ENCODE data around the gene LIN37.

Gene LIN37

DNA sequence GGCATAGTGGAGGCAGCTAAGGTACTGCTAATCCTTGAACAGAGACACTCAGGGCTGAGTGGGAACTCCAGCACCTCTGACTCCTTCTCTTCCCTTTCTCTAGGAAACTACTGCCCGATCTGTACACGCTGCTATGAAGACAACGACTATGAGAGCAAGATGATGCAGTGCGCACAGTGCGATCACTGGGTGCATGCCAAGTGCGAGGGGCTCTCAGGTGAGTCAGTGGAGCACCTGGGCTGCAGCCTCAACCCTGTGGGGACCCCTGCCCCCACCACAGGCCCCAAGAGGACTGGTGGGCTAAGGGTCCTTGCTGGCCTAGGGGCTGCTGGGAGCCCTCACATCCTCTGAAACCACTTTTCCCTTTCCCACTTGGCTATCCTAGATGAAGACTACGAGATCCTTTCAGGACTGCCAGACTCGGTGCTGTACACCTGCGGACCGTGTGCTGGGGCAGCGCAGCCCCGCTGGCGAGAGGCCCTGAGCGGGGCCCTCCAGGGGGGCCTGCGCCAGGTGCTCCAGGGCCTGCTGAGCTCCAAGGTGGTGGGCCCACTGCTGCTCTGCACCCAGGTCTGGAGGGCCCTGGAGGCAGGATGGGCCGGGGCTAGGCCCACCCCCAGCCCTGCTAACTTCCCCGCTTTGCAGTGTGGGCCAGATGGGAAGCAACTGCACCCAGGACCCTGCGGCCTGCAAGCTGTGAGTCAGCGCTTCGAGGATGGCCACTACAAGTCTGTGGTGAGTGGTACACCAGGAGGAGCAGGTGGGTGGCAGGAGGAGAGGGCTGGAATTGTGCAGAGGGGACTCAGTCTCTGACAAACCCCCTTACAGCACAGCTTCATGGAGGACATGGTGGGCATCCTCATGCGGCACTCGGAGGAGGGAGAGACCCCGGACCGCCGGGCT, 21.1 kb upstream of the LIN37 start:
- H3K27me3 Mint-ChIP-seq = no peaks in the 10 kb centered on the region

DNA sequence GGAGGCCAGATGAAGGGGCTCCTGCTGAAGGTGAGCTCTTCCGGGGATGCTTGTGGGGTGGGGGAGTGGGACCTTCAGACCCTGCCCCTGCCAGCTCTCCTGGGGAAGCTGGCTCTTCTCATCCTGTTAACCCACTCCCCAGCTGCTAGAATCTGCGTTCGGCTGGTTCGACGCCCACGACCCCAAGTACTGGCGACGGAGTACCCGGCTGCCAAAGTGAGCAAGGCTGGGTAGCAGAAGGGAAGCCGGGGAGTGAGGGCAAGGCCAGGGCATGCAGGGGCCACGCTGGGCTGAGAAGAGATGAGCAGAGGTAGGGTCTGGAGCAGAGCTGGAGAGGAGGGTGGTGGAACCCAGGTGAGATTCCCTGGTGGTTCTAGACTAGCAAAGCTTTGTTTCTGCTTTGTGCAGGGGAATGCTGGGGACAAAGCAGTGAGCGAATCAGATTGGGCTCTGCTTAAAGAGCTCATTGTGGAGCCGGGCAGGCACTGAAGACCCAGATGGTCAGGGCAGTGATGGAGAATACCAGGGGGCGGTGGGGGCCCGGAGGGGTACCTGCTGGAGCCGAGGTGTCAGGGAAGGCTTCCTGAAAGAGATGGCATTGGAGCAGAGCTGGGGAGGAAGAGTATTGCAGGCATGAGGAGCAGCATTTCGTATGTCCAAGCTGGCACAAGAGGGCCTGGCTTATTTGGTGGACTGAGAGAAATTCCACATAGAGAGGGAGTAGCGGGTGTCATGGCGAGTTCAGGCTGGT, 20.2 kb upstream of the LIN37 start:
- Mint-ChIP-seq H3K27me3 (no peaks in the 10 kb centered on the region), H3K27ac (no peak overlapping the region)

More for the DNA sequence above, 21.1 kb upstream of the LIN37 start:
- H3K9me3 Mint-ChIP-seq = no peaks in the 10 kb centered on the region
- peaks cover 85% of the 10 kb centered on the region for H3K36me3 Mint-ChIP-seq (ENCODE audit: low read depth)
- H3K4me3 Mint-ChIP-seq = no peak overlapping the region
- H3K4me1 Mint-ChIP-seq (ENCODE audit: low read depth) = peaks cover 5% of the 10 kb centered on the region
- no peak overlapping the region for H3K27ac Mint-ChIP-seq

DNA sequence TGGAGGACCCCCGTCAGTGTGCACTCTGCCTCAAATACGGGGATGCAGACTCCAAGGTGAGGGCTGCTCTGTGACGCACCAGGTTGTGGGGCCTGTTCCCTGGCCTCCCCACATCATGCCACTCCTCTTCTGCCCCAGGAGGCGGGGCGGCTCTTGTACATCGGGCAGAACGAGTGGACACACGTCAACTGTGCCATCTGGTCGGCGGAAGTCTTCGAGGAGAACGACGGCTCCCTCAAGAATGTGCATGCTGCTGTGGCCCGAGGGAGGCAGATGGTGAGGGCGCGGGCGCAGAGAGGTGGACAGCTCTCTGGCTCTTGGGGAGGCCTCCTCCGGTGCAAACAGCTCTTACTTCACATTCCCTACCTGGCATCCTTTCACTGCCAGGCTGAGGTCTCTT, 19.4 kb upstream of the LIN37 start:
- no peak overlapping the region for H3K4me3 Mint-ChIP-seq
- no peak overlapping the region for H3K27ac Mint-ChIP-seq
- no peaks in the 10 kb centered on the region for H3K9me3 Mint-ChIP-seq
- no peaks in the 10 kb centered on the region for H3K4me1 Mint-ChIP-seq (ENCODE audit: low read depth)
- peaks cover 72% of the 10 kb centered on the region for H3K36me3 Mint-ChIP-seq (ENCODE audit: low read depth)
- no peaks in the 10 kb centered on the region for H3K27me3 Mint-ChIP-seq

More for the DNA sequence above, 20.2 kb upstream of the LIN37 start:
- Mint-ChIP-seq H3K4me1 (ENCODE audit: low read depth) (peaks cover 4% of the 10 kb centered on the region), H3K4me3 (no peak overlapping the region), H3K36me3 (ENCODE audit: low read depth) (peaks cover 77% of the 10 kb centered on the region), H3K9me3 (no peaks in the 10 kb centered on the region)

DNA sequence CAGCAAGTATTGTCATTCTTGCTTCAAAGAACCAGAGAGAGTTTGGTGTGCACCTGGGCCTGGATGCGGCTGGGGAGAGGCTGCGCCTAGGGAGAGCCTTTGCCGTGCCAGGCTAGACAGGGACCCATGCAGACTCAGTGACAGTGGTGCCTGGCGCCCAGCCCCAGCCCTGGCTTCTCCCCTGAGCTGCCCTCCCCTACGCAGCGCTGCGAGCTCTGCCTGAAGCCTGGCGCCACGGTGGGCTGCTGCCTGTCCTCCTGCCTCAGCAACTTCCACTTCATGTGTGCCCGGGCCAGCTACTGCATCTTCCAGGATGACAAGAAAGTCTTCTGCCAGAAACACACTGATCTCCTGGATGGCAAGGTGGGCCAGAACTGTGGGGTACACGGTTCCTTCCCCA, 18.6 kb upstream of the LIN37 start:
- Mint-ChIP-seq H3K9me3 (no peaks in the 10 kb centered on the region), H3K27me3 (no peaks in the 10 kb centered on the region), H3K36me3 (ENCODE audit: low read depth) (peaks cover 72% of the 10 kb centered on the region), H3K4me1 (ENCODE audit: low read depth) (no peaks in the 10 kb centered on the region), H3K4me3 (no peak overlapping the region), H3K27ac (peak overlapping the region; percentile 70)

DNA sequence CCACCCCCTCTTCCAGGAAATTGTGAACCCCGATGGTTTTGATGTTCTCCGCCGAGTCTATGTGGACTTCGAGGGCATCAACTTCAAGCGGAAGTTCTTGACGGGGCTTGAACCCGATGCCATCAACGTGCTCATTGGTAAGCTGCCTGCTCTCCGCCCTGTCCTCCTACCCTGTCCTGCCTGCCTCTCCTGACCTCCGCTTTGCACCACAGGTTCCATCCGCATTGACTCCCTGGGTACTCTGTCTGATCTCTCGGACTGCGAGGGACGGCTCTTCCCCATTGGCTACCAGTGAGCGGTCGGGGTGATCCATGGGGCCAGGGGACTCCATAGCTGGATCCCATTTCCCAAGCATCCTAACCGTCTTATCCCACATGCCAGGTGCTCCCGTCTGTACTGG, 18.1 kb upstream of the LIN37 start:
- H3K4me3 Mint-ChIP-seq = no peak overlapping the region
- H3K27ac Mint-ChIP-seq = no peak overlapping the region
- no peaks in the 10 kb centered on the region for H3K4me1 Mint-ChIP-seq (ENCODE audit: low read depth)
- H3K9me3 Mint-ChIP-seq = no peaks in the 10 kb centered on the region
- peaks cover 71% of the 10 kb centered on the region for H3K36me3 Mint-ChIP-seq (ENCODE audit: low read depth)
- no peaks in the 10 kb centered on the region for H3K27me3 Mint-ChIP-seq

DNA sequence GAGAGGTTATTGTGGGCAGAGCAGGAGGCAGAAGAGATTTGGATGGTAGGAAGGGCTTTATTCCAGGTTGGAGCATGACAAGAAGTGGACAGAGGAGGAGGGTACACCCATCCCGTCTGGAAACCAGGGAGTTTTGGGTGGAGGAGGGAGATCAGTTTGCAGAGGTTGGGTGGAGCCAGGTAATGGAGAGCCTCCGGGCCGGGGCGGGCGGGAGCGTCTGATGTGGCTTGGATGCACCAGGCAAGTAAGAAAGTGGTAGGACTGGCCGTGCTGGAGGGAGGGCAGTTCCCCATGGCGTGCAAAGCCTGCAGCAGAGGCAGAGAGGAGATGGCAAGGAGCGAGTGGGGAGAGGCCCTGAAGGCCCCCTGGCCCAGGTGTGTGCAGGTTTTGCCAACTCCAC, 17.0 kb upstream of the LIN37 start:
- Mint-ChIP-seq H3K4me3 (no peak overlapping the region), H3K27me3 (no peaks in the 10 kb centered on the region), H3K27ac (no peak overlapping the region), H3K36me3 (ENCODE audit: low read depth) (peaks cover 68% of the 10 kb centered on the region), H3K4me1 (ENCODE audit: low read depth) (peaks cover 5% of the 10 kb centered on the region), H3K9me3 (no peaks in the 10 kb centered on the region)

DNA sequence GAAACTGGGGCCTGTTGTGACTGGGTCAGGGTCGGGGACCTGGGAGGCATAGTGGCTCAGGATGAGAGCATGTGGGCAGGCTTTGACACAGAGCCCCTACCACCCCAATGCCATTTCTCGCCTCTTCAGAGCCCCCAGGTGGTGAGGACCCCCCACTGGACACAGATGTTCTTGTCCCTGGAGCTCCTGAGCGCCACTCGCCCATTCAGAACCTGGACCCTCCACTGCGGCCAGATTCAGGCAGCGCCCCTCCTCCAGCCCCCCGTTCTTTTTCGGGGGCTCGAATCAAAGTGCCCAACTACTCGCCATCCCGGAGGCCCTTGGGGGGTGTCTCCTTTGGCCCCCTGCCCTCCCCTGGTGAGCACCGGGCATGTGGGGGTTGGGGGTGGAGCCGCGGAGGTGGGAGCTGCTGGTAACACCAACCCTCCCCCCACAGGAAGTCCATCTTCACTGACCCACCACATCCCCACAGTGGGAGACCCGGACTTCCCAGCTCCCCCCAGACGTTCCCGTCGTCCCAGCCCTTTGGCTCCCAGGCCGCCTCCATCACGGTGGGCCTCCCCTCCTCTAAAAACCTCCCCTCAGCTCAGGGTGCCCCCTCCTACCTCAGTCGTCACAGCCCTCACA, 16.5 kb upstream of the LIN37 start:
- no peaks in the 10 kb centered on the region for H3K9me3 Mint-ChIP-seq
- H3K36me3 Mint-ChIP-seq (ENCODE audit: low read depth) = peaks cover 69% of the 10 kb centered on the region
- H3K4me3 Mint-ChIP-seq = no peak overlapping the region
- H3K27ac Mint-ChIP-seq = no peak overlapping the region
- peaks cover 8% of the 10 kb centered on the region for H3K4me1 Mint-ChIP-seq (ENCODE audit: low read depth)
- H3K27me3 Mint-ChIP-seq = no peaks in the 10 kb centered on the region

DNA sequence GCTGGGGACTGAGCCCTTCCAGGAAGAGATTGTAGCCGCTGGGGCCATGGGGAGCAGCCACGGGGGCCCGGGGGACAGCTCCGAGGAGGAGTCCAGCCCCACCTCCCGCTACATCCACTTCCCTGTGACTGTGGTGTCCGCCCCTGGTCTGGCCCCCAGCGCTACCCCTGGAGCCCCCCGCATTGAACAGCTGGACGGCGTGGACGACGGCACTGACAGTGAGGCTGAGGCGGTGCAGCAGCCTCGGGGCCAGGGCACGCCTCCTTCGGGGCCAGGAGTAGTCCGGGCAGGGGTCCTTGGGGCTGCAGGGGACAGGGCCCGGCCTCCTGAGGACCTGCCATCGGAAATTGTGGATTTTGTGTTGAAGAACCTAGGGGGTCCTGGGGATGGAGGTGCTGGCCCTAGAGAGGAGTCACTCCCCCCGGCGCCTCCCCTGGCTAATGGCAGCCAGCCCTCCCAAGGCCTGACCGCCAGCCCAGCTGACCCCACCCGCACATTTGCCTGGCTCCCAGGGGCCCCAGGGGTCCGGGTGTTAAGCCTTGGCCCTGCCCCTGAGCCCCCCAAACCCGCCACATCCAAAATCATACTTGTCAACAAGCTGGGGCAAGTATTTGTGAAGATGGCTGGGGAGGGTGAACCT, 15.7 kb upstream of the LIN37 start:
- Mint-ChIP-seq H3K4me3 (no peak overlapping the region), H3K9me3 (no peaks in the 10 kb centered on the region), H3K36me3 (ENCODE audit: low read depth) (peaks cover 70% of the 10 kb centered on the region), H3K27me3 (no peaks in the 10 kb centered on the region), H3K4me1 (ENCODE audit: low read depth) (peaks cover 13% of the 10 kb centered on the region), H3K27ac (no peak overlapping the region)

DNA sequence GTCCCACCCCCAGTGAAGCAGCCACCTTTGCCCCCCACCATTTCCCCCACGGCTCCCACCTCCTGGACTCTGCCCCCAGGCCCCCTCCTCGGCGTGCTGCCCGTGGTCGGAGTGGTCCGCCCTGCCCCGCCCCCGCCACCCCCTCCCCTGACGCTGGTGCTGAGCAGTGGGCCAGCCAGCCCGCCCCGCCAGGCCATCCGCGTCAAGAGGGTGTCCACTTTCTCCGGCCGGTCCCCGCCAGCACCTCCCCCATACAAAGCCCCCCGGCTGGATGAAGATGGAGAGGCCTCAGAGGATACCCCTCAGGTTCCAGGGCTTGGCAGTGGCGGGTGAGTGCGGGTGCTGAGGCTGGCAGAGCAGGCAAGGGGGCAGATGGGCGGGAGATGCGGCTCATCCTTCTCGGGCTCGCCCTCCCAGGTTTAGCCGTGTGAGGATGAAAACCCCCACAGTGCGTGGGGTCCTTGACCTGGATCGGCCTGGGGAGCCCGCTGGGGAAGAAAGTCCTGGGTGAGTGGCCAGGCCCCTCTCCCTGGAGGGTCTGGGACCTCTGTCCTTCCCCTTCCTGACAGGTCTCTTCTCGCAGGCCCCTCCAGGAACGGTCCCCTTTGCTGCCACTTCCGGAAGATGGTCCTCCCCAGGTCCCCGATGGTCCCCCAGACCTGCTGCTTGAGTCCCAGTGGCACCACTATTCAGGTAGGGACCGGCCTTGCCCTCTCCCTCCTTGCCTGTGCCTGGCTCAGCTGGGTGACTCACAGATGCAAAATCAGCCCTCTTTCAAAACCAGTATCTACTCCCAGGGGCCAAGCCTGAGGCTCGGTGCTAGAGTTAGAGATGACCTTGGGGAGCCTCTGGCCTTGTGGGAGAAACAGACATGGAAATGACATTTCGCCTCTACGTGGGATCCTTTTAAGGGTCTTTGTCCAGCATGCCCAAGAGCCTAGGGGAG, 14.9 kb upstream of the LIN37 start:
- no peak overlapping the region for H3K4me3 Mint-ChIP-seq
- peak overlapping the region; percentile 21 for H3K27ac Mint-ChIP-seq
- H3K27me3 Mint-ChIP-seq = no peaks in the 10 kb centered on the region
- H3K9me3 Mint-ChIP-seq = no peaks in the 10 kb centered on the region
- peaks cover 14% of the 10 kb centered on the region for H3K4me1 Mint-ChIP-seq (ENCODE audit: low read depth)
- H3K36me3 Mint-ChIP-seq (ENCODE audit: low read depth) = peaks cover 62% of the 10 kb centered on the region

DNA sequence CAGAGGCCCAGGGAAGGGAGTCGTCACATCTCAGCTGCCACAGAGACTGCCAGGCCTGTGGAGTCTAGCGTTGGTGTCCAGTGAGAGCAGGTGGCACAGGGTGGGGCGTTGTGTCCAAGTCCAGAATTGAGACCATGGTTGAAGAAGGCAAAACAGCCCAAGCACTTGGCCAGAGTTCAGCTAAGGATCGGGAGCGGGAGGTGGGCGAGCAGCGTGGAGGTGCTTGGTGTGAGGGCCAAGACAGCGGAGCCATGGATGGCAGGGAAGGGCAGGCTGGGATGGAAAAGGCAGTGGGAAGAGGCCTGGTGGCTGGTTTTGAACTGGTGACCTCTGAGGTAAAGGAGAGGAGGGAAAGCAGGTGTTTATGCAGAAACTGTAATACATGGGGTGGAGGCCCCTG, 14.1 kb upstream of the LIN37 start:
- Mint-ChIP-seq H3K36me3 (ENCODE audit: low read depth) (peaks cover 60% of the 10 kb centered on the region), H3K4me1 (ENCODE audit: low read depth) (peaks cover 14% of the 10 kb centered on the region), H3K9me3 (no peaks in the 10 kb centered on the region), H3K4me3 (no peak overlapping the region), H3K27me3 (no peaks in the 10 kb centered on the region), H3K27ac (peak overlapping the region; percentile 21)

DNA sequence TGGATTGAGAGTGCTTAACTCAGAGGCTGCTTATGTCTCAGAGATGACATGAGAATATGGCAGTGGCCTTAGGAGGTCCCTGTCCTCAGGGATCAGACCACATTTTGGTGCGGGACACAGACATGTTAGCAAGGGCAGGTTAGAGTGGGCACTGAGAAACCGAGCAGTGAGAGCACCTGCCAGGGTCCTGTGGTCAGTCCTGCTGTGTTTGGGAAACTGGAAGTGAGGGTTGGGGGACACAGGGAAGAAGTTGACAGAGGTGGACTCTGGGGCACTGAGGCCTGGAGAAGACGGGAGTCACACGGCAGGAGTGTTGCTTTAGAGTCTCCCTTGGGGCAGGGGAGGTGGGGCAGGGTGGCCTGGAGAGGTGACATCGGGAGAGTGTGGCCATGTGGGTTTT, 13.5 kb upstream of the LIN37 start:
- Mint-ChIP-seq H3K9me3 (no peaks in the 10 kb centered on the region), H3K27me3 (no peaks in the 10 kb centered on the region), H3K27ac (no peak overlapping the region), H3K4me3 (no peak overlapping the region), H3K36me3 (ENCODE audit: low read depth) (peaks cover 54% of the 10 kb centered on the region), H3K4me1 (ENCODE audit: low read depth) (peaks cover 14% of the 10 kb centered on the region)

DNA sequence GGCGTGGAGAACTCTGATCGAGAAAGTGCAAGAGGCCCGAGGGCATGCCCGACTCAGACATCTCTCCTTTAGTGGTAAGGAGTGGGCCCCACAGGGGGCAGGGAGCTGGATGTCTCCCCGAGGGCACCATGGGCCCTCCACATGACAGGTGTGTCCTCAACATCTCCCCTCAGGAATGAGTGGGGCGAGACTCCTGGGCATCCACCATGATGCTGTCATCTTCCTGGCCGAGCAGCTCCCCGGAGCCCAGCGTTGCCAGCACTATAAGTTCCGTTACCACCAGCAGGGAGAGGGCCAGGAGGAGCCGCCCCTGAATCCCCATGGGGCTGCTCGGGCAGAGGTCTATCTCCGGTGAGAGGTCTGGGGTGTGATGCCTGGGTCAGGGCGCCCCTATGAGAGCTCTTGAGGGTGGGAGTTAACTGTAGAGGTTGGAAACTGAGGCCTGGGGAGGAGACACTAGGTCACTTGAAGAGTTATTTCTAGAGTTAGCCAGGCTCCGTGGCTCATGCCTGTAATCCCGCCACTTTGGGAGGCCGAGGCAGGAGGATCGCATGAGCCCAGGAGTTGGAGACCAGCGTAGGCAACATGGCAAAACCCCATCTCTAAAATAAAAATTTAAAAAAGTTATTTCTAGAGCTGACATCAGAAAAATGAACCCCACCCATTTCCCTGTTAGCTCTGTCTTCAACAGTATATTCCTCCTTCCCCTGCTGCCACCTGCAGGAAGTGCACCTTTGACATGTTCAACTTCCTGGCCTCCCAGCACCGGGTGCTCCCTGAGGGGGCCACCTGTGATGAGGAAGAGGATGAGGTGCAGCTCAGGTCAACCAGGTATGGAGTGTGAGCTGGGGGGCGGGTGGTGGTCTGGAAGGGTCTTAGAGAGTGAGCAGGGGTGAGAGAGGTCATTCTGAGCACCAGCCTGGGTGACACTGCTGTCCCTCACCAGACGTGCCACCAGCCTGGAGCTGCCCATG, 11.2 kb upstream of the LIN37 start:
- Mint-ChIP-seq H3K27me3 (no peaks in the 10 kb centered on the region), H3K27ac (no peak overlapping the region), H3K4me1 (ENCODE audit: low read depth) (peaks cover 18% of the 10 kb centered on the region), H3K9me3 (no peaks in the 10 kb centered on the region), H3K36me3 (ENCODE audit: low read depth) (peaks cover 44% of the 10 kb centered on the region), H3K4me3 (no peak overlapping the region)
